Effector memory CD4-positive, alpha-beta T cell (primary cell): ENCODE data around the gene NUPR1.
"Not testable (repeated sequence)": the region's sequence is repeated elsewhere in the genome, so short reads cannot be mapped to it uniquely, and the experiment has no call there.

Source experiments
- DNase-seq, 3 donors: peaks; one replicate each; pipeline ENCODE4 v3.0.0-alpha.2; 2020
- H3K27ac ChIP-seq: 2 replicates; pipeline ENCODE4 v1.7.0; 2013; ENCODE audit warnings: mild to moderate bottlenecking, low read length, moderate library complexity; ENCODE audit not compliant: insufficient read depth, poor library complexity, severe bottlenecking
- H3K27me3 ChIP-seq: replicated peaks from 2 replicates; pipeline ENCODE4 v1.7.0; 2013; ENCODE audit warnings: mild to moderate bottlenecking, low read length; ENCODE audit not compliant: insufficient read depth, control insufficient read depth, poor library complexity, severe bottlenecking
- H3K36me3 ChIP-seq: 2 replicates; pipeline ENCODE4 v1.7.0; 2013; ENCODE audit warnings: mild to moderate bottlenecking, low read length, moderate library complexity; ENCODE audit not compliant: control insufficient read depth, insufficient read depth
- H3K4me1 ChIP-seq: 2 replicates; pipeline ENCODE4 v1.7.0; 2013; ENCODE audit warnings: low read length, mild to moderate bottlenecking; ENCODE audit not compliant: control insufficient read depth, insufficient read depth, poor library complexity, severe bottlenecking
- H3K4me3 ChIP-seq: 2 replicates; pipeline ENCODE4 v1.7.0; 2013; ENCODE audit warnings: low read length, low read depth, mild to moderate bottlenecking; ENCODE audit not compliant: insufficient read depth, poor library complexity, severe bottlenecking
- H3K9me3 ChIP-seq: 2 replicates; pipeline ENCODE4 v1.7.0; 2013; ENCODE audit warnings: mild to moderate bottlenecking, low read length, moderate library complexity; ENCODE audit not compliant: control insufficient read depth

Gene NUPR1

DNA sequence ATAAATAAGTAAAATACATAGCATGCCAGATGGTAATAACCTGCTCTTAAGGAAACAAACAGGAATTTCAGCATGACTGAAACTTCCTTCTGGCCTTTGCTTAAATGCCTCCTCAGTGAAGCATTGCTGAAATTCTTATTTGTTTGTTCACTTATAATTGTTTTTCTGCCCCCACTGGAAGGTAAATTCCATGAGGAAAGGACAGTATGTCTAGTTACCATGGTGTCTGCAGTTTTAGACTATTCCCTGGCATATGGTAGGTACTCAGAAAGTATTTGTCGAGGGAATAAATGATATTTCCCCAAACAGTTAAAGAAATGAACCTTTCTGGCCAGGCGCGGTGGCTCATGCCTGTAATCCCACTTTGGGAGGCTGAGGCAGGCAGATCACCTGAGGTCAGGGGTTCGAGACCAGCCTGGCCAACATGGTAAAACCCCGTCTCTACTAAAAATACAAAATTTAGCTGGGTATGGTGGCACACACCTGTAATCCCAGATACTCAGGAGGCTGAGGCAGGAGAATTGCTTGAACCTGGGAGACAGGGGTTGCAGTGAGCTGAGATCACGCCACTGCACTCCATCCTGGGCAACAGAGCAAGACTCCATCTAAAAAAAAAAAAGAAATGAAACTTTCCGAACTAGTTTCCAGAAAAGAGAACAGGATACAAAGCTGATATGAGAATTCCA lies 11.5 kb downstream of the NUPR1 start:
- not testable (repeated sequence) for H3K4me1 ChIP-seq, DNase-seq, H3K27ac ChIP-seq, H3K27me3 ChIP-seq, H3K36me3 ChIP-seq, H3K9me3 ChIP-seq, H3K4me3 ChIP-seq

DNA sequence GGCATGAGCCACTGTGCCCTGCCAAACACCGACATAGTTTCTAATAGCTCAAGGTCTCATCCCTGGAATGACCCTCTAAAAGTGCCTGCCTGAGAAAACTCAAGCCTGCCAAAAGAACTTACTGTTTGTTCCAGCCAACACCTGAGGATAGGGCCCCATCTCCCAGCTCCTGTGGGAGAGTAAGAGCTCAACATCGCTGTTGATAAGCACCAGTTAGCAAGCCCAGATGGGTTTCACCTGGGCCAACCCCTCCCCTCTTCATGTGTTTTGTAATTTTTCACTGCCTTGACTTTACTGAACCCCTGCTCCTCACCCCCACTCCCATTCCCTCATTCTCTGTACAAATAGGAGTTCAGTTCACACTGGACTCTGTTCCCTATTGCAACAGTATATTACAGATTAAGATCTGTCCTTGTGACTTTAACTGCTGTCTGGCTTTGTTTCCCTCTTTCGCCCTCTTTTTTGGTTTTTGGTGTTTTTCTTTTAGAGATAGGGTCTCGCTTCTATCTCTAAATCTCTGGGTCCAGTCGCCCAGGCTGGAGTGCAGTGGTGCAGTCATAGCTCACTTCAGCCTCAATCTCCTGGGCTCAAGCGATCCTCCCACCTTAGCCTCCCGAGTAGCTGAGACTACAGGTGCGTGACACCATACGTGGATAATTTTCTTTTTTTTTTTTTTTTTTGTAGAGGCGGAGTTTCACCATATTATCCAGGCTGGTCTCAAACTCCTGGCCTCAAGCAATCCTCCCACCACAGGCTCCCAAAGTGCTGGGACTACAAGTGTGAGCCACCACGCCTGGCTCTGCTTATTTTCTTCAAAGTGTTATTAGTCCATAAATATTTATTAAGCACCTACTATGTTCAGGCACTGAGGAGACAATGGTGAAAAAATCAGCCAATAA lies 12.3 kb downstream of the NUPR1 start:
- Histone ChIP-seq H3K9me3 (no peaks in the 10 kb centered on the region), H3K36me3 (no peaks in the 10 kb centered on the region), H3K4me1 (no peaks in the 10 kb centered on the region), H3K27me3 (no peaks in the 10 kb centered on the region), H3K4me3 (no peak overlapping the region), H3K27ac (no peak overlapping the region)
- no peak for DNase-seq

DNA sequence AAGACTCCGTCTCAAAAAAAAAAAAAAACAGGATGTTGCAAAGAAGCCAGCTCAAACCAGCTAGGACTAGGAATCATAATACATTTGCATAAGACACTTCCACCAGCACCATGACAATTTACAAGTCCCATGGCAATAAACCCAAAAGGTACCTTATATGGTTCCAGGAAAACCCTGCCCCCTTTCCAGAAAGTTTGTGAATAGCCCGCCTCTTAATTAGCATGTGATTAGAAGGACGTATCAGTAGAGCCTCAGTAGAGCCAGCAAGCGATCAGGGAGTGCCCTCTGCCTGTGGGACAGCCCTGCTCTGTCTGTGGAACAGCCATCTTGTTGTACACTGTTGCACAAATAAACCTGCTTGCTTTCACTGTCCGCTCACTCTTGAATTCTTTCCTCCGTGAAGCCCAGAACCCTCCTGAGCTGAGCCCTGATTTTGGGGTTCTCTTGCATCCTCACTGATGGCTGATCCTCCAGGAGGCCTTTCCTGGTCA lies 14.0 kb downstream of the NUPR1 start:
- Histone ChIP-seq H3K27ac (no peak overlapping the region), H3K4me3 (no peak overlapping the region), H3K9me3 (no peaks in the 10 kb centered on the region), H3K4me1 (no peaks in the 10 kb centered on the region), H3K27me3 (no peaks in the 10 kb centered on the region), H3K36me3 (no peaks in the 10 kb centered on the region)
- DNase-seq = no peak

DNA sequence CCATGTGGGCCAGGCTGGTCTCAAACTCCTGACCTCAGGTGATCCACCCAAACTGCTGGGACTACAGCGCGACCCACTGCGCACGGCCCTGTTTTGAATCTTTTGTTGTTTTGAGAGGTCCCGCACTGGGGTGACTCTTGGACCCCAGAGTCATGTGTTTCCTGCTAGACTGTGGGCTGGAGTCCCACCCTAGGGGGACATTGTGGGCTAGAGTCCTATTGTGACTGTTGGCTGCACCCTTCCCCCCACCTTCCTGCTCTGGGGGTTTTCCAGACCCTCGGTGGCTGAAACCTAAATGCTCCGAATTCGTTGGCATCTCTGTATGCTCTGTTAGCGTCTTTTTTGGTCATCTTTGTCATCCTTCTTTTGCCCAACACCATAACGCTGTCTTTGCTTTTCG lies 16.0 kb downstream of the NUPR1 start:
- no peak for DNase-seq

DNA sequence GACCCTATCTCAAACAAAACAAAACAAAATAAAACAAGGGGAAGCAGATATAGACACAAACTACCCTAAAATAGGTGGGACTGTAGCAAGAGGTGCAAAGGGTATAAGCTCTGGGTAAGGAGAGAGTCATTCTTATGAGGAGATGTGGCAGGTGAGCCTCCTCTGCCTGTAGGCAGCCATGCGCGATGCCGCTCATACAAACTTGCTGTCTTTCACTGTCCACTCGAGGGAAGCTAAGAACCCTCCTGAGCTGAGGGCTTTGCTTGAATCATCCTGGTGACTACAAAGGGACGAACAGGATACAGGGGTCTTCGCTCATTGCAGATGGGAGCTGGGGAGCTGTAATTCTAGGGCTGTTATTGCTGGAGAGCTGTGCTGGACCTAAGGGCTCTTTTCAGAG lies 17.3 kb downstream of the NUPR1 start:
- no peak for DNase-seq
- Histone ChIP-seq H3K27me3 (no peaks in the 10 kb centered on the region), H3K36me3 (no peaks in the 10 kb centered on the region), H3K4me3 (no peak overlapping the region), H3K9me3 (no peaks in the 10 kb centered on the region), H3K4me1 (no peaks in the 10 kb centered on the region), H3K27ac (no peak overlapping the region)

More for the DNA sequence above, 16.0 kb downstream of the NUPR1 start:
- Histone ChIP-seq H3K27me3 (no peaks in the 10 kb centered on the region), H3K36me3 (no peaks in the 10 kb centered on the region), H3K9me3 (no peaks in the 10 kb centered on the region), H3K4me1 (no peaks in the 10 kb centered on the region), H3K27ac (no peak overlapping the region), H3K4me3 (no peak overlapping the region)

DNA sequence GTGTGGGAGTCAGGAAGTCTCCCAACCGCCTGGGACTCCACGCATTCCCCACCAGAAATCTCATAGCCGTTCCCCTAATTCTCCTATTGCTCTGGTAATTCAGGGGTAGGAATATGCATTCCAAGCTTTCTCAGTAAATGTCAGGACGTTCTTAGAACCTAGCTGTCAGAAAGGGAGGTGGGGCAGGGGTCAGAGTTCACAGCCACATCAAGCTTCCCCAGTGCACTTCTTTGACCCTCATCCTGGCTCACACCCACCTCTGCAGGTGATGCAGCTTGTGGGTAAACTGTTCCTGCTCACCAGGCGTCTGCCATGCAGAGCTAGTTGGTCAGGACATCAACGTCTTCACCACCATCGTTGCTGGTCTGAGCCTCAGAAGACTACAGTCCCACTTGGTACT lies 18.1 kb downstream of the NUPR1 start:
- Histone ChIP-seq H3K27ac (no peak overlapping the region), H3K9me3 (no peaks in the 10 kb centered on the region)
- DNase-seq = no peak

DNA sequence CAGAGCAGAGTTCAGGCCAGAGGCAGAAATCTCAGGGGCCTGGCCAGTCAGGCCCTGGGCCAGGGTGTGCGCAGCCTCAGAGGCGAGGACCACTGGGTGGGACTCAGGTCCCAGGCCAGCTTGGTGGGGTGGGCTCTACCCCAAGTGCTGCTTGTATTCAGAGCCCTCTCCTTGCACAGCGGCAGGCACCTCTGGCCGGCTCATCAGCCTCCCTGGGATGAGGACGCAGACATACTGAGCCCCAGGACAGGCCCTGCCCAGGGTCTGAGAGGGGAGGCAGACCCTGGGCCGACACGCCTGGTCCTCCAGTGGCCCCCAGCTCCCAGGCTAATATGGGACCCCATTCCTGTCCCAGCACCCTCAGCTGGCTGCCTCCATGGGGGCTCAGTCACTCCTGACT lies 24.5 kb downstream of the NUPR1 start:
- H3K27ac ChIP-seq = no peak overlapping the region
- no peak overlapping the region for H3K4me3 ChIP-seq
- DNase-seq = no peak
- no peaks in the 10 kb centered on the region for H3K9me3 ChIP-seq
- H3K4me1 ChIP-seq = no peaks in the 10 kb centered on the region
- no peaks in the 10 kb centered on the region for H3K36me3 ChIP-seq
- no peaks in the 10 kb centered on the region for H3K27me3 ChIP-seq

More for the DNA sequence above, 18.1 kb downstream of the NUPR1 start:
- Histone ChIP-seq H3K4me1 (no peaks in the 10 kb centered on the region), H3K27me3 (no peaks in the 10 kb centered on the region), H3K4me3 (no peak overlapping the region), H3K36me3 (no peaks in the 10 kb centered on the region)

DNA sequence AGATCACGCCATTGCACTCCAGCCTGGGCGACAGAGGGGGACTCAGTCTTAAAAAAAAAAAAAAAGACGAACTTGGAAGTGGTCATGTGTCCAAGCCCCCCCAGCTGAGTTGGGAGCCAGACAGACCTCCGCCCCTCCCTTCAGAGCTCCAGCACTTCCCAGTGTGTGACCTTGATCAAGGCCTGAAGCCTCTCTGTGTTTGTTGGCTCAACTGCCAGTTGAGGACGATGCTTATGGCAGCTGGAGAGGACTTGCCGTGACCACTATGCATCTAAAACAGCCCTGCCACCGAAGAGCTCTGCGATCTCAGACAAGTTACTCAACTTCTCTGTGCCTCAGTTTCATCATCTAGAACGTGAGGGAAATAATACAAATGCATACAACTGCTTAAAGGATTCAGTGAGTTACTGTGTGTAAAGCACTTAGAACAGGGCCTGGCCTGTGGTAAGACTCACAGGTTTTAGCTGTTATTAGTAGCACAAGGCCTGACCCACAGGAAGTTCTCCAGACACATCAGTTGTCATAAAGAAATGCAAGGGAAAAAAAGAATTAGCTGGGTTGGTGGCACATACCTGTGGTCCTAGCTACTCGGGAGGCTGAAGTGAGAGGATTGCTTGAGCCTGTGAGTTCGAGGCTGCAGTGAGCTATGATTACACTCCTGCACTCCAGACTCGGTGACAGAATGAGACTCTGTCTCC lies 25.1 kb downstream of the NUPR1 start:
- H3K27me3 ChIP-seq = no peaks in the 10 kb centered on the region
- no peaks in the 10 kb centered on the region for H3K4me1 ChIP-seq
- DNase-seq = no peak
- H3K27ac ChIP-seq = no peak overlapping the region
- H3K9me3 ChIP-seq = no peaks in the 10 kb centered on the region
- no peak overlapping the region for H3K4me3 ChIP-seq
- H3K36me3 ChIP-seq = no peaks in the 10 kb centered on the region

DNA sequence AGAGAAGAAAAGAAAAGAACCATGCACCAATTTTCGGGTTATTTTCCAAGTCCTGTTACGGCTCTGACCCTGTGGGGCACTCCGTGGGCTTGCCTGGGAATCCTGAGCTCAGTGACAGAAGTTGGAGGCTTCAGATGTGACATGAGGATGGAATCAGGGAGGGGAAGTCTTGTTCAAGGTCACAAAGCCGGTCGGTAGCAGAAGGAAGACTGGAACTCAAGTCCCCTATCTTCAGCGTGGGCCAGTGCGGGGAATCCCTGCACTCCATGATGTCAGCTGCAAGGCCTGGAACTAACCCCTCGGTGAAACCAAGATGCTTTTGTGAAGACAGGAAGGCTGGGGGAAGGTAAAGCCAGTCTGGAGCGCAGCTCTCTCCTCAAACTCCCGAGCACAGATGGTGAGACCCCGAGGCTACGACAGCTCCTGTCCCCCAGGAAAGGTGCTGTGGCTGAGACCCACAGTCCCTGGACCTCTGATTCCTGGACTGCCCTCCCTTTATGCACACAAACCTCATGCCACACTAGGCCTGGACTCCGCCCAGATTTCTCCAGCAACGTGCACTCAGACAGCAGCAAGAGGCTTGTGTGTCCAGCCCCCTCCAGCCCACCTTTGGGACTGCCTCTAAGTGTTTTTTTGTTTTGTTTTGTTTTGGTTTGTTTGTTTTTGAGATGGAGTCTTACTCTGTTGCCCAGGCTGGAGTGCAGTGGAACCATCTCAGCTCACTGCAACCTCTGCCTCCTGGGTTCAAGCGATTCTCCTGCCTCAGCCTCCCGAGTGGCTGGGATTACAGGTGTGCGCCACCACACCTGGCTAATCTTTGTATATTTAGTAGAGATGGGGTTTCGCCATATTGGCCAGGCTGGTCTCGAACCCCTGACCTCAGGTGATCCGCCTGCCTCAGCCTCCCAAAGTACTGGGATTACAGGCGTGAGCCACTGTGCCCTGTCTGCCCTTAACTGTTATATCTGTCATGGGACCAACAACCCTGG lies 26.7 kb downstream of the NUPR1 start:
- H3K36me3 ChIP-seq = no peaks in the 10 kb centered on the region
- DNase-seq = no peak
- peaks cover 9% of the 10 kb centered on the region for H3K4me1 ChIP-seq
- no peaks in the 10 kb centered on the region for H3K9me3 ChIP-seq
- H3K27ac ChIP-seq = no peak overlapping the region
- H3K27me3 ChIP-seq = no peaks in the 10 kb centered on the region
- H3K4me3 ChIP-seq = no peak overlapping the region
